Measurements from ENCODE around the gene DPH2. TPM values are rescaled to one million over a fixed set of nuclear protein-coding genes. Genes with fewer than 3 reads are reported as not detected.

The DPH2 gene
- total RNA-seq, 2 experiments from 2014 or later, result 29.6 to 34.1 TPM

DNA sequence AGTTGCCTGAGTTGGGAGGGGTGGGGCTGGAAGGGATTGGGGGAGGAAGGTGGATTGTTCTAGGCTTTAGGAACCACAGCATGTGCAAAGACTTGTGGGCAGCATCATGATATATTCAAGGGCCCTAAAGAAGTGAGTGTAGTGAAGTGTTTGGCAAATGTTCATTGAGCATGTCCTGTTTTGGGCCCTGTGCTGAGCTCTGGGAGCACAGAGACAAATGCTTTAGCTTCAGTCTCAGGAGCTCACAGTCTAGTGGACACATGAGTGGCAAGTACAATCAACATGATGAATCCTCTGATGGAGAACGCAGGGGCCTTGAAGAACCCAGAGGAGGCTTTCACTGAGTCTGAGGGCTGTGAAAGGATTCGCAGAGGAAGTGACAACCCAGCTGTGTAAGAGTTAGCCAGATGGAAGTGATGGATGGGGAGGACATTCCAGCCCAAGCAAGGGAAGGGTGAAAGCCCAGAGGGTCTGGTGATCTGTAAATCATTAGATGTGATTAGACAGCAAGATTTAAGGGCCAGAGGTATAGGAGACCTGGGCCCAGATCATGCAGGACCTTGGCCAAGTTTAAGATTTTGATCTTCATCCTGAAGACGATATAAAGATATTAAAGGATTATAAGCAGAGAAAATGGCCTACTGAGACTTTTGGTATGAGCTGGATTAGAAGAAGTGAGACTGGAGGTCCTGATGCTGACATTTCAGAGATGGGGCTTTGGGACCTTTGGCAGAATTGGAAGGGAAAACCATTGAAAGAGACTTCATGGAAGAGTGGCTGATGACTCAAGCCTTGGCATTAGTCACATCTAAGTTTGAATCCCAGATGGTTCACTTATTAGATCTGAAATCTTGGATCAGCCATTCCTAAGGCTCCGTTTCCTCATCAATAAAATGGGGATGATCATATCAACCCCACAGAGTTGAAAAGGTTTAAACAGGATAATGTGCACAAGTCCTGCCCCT, 18.5 kb upstream of the DPH2 start:
- POLR2A ChIA-PET, result interaction anchor here (1.0 to 1.8 kb wide), 4 partner anchors 19 to 244 kb away, joined by 3 to 6 read pairs (median 4); partner anchors contain the start of genes ATP6V0B and DPH2
- Mint-ChIP-seq H3K9me3 (no peaks in the 10 kb centered on the region), H3K4me3 (no peak overlapping the region), H3K36me3 (ENCODE audit: low read depth) (no peaks in the 10 kb centered on the region), H3K27ac (no peak overlapping the region), H3K4me1 (ENCODE audit: low read depth) (peaks cover 24% of the 10 kb centered on the region), H3K27me3 (no peaks in the 10 kb centered on the region)
- CTCF ChIA-PET, result interaction anchor here (0.7 to 8.8 kb wide), 4 partner anchors 16 to 188 kb away, joined by 3 to 185 read pairs (median 5); partner anchors contain the start of genes ARTN and SLC6A9
- ATAC-seq (no peak), DNase-seq (no peak)
- intact Hi-C loops (cut with micrococcal nuclease), result no loop called here
- TF ChIP-seq, protein P1, sequence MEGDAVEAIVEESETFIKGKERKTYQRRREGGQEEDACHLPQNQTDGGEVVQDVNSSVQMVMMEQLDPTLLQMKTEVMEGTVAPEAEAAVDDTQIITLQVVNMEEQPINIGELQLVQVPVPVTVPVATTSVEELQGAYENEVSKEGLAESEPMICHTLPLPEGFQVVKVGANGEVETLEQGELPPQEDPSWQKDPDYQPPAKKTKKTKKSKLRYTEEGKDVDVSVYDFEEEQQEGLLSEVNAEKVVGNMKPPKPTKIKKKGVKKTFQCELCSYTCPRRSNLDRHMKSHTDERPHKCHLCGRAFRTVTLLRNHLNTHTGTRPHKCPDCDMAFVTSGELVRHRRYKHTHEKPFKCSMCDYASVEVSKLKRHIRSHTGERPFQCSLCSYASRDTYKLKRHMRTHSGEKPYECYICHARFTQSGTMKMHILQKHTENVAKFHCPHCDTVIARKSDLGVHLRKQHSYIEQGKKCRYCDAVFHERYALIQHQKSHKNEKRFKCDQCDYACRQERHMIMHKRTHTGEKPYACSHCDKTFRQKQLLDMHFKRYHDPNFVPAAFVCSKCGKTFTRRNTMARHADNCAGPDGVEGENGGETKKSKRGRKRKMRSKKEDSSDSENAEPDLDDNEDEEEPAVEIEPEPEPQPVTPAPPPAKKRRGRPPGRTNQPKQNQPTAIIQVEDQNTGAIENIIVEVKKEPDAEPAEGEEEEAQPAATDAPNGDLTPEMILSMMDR (IDR thresholded peaks at IDR 0.05), result no peak

DNA sequence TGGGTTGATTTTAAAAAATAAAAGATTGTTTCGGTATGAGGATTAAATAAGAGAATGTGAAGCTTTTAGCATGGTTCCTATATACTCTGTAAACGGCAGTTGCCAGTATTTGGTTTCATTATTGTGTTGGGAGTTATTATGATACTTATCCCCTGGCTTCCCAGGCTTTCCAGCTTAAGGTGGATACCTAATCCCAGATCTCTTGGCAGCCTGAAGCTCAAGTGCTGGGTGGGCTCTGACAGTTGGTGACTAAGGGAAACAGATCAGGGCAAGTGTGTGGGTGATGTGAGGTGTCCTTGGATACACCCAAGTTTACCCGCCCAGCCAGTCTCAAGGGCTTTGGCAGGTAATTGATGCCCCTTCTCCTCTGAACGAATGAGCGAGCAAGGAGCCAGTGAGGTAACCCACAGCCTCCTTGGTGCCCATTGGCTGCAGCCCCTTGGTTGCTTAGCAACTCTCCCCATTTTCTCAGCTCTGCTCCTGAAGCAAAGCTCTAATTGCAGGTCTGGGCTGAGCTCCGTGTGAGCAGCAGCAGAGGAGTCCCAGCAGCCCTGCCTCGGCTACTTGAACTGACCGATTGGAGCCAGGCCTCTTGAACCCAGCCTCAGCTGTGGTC, 17.0 kb upstream of the DPH2 start:
- H3K4me1 Mint-ChIP-seq (ENCODE audit: low read depth), result peaks cover 22% of the 10 kb centered on the region
- intact Hi-C loops (cut with micrococcal nuclease), result no loop called here
- ATAC-seq, result no peak
- TF ChIP-seq, protein P1 (IDR thresholded peaks at IDR 0.05), result no peak
- no peak overlapping the region for H3K4me3 Mint-ChIP-seq
- H3K36me3 Mint-ChIP-seq (ENCODE audit: low read depth), result no peaks in the 10 kb centered on the region
- CTCF ChIA-PET, result interaction anchor here (2.0 kb wide), 1 partner anchor 19 kb away, joined by 14 read pairs; the partner anchor contains the start of gene ARTN
- no peak for DNase-seq
- POLR2A ChIA-PET, result interaction anchor here (0.9 kb wide), 1 partner anchor 21 kb away, joined by 3 read pairs; no protein-coding TSS in a partner anchor
- no peaks in the 10 kb centered on the region for H3K9me3 Mint-ChIP-seq
- H3K27me3 Mint-ChIP-seq, result no peaks in the 10 kb centered on the region
- no peak overlapping the region for H3K27ac Mint-ChIP-seq

DNA sequence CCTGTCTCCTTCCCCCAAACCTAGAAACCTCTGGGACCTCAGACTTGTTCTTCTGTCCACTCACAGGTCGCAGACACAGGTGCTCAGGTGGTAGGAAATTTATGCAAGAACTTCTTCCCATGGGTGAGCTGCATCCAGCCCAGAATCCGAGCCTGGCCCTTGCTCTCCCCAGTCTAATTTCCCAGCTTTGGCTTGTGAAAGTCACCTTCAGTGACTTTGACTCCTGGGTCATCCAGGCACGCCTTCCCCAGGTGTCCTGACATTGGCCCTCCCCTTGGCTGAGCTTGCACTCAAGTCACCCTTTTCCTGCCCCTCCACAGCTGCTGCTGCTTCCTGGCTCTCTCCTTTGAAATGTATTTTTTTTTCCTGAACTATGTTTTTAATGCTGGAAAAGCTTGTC, 16.4 kb upstream of the DPH2 start:
- Mint-ChIP-seq H3K9me3 (no peaks in the 10 kb centered on the region), H3K36me3 (ENCODE audit: low read depth) (peaks cover 2% of the 10 kb centered on the region), H3K27ac (no peak overlapping the region), H3K4me3 (no peak overlapping the region), H3K4me1 (ENCODE audit: low read depth) (peaks cover 17% of the 10 kb centered on the region), H3K27me3 (no peaks in the 10 kb centered on the region)
- DNase-seq (no peak), ATAC-seq (no peak)
- TF ChIP-seq, protein P1 (IDR thresholded peaks at IDR 0.05), result no peak
- POLR2A ChIA-PET, result interaction anchor here (0.9 to 1.1 kb wide), 2 partner anchors 15 to 20 kb away, joined by 3 read pairs; no protein-coding TSS in a partner anchor
- intact Hi-C loops (cut with micrococcal nuclease), result no loop called here
- CTCF ChIA-PET, result interaction anchor here (1.9 to 2.0 kb wide), 2 partner anchors 19 to 190 kb away, joined by 10 to 14 read pairs; partner anchors contain the start of gene ARTN

DNA sequence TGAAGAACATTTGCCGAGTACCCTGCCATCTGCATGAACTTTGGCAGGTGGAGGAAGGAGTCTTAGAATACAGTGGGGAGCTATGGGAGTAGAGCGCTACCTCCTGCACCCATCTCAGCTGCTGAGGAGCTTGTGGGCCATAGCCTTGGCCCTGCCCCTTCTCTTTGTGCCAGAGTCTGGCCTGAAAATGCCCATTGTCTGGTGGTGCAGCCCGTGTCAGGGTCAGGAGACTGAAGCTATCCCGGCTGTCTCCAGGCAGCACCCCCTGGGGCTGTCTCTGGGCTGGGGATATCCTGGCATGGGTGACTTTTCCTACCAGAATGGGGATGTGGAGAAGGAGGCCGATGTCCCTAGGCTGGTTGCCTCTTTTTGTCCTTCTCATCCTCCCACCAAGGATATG, 15.8 kb upstream of the DPH2 start:
- no peaks in the 10 kb centered on the region for H3K27me3 Mint-ChIP-seq
- no peak overlapping the region for H3K27ac Mint-ChIP-seq
- ChIA-PET POLR2A (interaction anchor here (0.9 to 1.1 kb wide), 2 partner anchors 14 to 20 kb away, joined by 3 read pairs; no protein-coding TSS in a partner anchor), CTCF (interaction anchor here (1.1 to 2.0 kb wide), 4 partner anchors 19 to 191 kb away, joined by 4 to 14 read pairs (median 9); partner anchors contain the start of gene ARTN)
- no peak overlapping the region for H3K4me3 Mint-ChIP-seq
- TF ChIP-seq, protein P1 (IDR thresholded peaks at IDR 0.05), result no peak
- peaks cover 2% of the 10 kb centered on the region for H3K36me3 Mint-ChIP-seq (ENCODE audit: low read depth)
- intact Hi-C loops (cut with micrococcal nuclease), result no loop called here
- no peaks in the 10 kb centered on the region for H3K9me3 Mint-ChIP-seq
- H3K4me1 Mint-ChIP-seq (ENCODE audit: low read depth), result peaks cover 10% of the 10 kb centered on the region
- DNase-seq (no peak), ATAC-seq (no peak)

All from activated CD8-positive, alpha-beta T cell treated with anti-CD3 and anti-CD28 coated beads for 36 hours (primary cell).